GM04503 (cell line): ENCODE data around the gene S100A5.
A peak's percentile ranks its signal among the peaks of the same experiment; 100 is the strongest.
"Not testable (repeated sequence)": the region's sequence is repeated elsewhere in the genome, so short reads cannot be mapped to it uniquely, and the experiment has no call there.

Experiments
- DNase-seq: peaks from one replicate; pipeline ENCODE4 v3.0.0-alpha.2; 2012; ENCODE audit warnings: low read depth

Gene S100A5

DNA sequence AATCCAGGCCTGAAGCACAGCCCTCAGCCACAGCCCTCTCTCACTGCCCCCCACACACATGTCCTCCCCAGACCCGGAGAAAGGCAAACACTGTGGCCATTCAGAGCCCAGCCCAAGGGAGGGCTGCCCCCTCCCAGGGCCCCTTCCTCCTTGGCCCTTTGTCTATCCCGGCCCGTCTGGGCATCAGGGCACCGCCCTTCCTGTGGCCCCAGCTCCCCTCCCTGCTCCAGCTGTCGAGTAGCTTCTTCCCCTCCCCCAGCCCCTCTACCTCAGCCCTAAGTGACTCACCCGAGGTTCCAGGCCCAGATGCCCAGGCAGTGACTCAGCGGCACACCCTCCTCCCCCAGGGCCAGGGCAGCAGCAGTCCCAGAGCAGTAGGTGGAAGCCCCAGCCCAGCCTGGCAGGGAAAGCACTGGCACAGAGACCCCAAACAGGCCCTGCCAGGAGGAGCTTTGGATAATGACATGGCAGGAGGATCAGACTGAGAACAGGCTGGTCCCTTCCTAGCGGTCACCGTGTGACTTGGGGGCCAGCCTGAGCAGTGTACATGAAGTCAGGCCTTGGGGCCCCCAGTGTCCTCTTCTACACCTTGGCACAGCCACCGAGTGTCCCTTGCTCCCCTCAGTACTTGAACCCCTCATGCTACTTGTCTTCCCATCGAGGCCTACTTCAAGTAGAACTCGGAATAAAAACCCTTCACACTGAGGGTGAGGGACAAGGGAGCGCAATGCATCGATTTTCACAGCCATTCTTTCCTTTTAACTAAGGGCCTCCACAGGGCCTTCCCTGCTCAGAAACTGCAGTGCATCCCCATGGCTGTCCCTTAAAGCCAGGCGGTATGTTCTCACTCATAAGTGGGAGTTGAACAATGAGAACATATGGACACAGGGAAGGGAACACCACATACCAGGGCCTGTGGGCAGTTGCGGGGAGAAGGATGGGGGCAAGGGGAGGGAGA, 26.0 kb upstream of the S100A5 start:
- DNase-seq: peak; percentile 92

GRCh38 chr1:153565529-153566374, 25.0 kb upstream of the S100A5 start, which contains the start of gene S100A2:
Gene S100A2 (minus strand): TSS chr1:153565844. CDS start chr1:153563877, 1,967 bp downstream.
- DNase-seq: peak; percentile 72

- no peak for DNase-seq
These were observed 23.3 kb upstream of the S100A5 start for GRCh38 chr1:153563991-153564390.

GRCh38 chr1:153563483-153563901, 22.8 kb upstream of the S100A5 start:
- DNase-seq: no peak

GRCh38 chr1:153562021-153562420, 21.3 kb upstream of the S100A5 start:
- not testable (repeated sequence) for DNase-seq

DNA sequence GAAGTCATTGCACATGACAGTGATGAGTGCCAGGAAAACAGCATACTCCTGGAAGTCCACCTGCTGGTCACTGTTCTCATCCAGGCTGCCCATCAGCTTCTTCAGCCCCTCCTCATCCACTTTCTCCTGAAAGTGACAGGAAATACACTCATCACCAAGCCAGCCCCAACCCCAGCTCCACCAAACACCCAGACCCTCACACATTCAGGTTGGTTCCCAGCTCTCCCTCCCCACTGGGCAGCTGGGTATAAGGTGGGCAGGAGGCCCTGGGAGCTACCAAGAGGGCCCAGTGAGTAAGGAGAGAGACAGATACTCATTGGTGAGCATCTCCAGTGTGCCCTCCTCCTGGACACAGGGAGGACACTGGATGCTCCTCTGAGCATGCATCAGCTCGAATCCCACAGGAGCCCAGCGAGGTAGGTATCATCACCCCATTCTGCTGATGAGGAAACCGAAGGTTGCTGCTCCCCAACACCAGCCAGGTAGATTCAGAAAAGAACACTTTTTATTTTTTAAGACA, 20.8 kb upstream of the S100A5 start:
- no peak for DNase-seq

- DNase-seq: no peak
These were observed 20.2 kb upstream of the S100A5 start for GRCh38 chr1:153560771-153561465.

DNA sequence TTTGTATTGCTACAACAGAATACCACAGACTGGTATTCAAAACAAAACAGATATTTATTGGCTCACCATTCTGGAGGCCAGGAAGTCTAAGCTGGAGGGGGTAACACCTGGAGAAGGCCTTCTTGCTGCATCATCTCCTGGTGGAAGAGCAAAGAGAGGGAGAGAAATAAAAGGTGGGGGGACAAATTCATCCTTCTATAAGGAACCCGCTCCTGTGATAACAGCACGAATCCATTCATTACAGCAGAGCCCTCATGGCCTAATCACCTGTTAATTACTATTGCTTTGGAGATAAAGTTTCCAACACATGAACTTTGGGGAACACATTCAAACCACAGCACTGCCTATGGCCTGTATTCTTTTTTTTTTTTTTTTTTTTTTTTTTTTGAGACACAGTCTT, 19.5 kb upstream of the S100A5 start:
- DNase-seq: no peak

GRCh38 chr1:153557877-153558276, 17.1 kb upstream of the S100A5 start:
- no peak for DNase-seq

GRCh38 chr1:153556348-153556747, 15.6 kb upstream of the S100A5 start:
- no peak for DNase-seq

DNA sequence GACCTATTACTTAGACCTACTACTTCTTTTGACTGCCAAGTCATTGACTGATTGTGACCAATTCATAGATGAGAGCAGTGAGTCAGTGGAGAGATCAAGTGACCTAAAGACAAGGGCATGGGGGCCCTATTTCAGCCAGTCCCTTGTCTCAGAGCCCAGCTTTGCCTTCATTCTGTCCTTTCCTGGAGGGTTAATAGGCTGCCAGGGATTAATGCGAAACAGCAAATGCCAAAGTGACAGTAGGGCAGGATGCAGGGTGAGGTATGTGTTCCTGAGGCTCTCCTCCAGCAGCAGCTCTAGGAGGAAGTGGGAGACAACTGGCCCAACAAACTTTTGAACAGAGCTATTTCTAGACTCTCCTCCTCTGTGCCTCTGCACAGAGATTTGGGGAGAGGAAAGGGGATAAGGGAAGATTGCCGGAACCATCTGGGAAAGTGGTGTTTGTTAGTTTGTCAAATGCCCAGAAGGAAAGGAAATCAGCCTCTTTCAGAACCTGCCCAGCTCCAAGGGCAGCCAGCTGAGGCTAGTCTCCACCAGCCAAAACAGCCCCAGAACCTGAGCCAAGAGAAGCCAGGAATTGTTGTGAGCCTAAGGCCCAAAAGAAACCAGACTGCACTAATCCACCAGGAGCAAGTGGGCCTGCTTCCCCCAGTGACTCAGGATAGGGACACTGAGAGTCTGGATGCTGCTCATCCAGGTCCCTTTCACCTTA, 13.3 kb upstream of the S100A5 start:
- DNase-seq: no peak

GRCh38 chr1:153553096-153553495, 12.4 kb upstream of the S100A5 start:
- DNase-seq: no peak

DNA sequence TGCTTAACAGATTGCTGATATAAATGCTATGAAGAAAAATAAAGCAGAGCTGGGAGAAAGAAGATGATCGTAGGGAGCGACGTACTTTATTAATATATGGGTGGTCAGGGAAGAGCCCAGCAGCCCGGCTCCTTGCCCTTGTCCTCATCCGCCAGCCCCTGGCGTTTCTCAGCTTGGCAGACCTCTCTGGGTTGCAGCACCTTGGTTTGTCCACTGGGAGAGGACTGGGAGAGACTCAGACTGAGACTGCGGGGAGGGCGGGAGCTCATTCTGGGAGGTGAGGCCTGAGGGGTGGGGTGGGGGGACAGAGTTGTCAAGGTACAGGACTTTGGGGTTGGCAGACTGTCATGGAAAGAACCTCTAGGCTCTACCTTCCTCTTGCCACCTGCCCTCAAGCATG, 11.6 kb upstream of the S100A5 start:
- DNase-seq: no peak

- no peak for DNase-seq
These were observed 10.2 kb upstream of the S100A5 start for GRCh38 chr1:153550827-153551500.

- no peak for DNase-seq
These were observed 9.6 kb upstream of the S100A5 start for GRCh38 chr1:153550398-153550758.

- no peak for DNase-seq
These were observed 9.1 kb upstream of the S100A5 start for GRCh38 chr1:153549741-153550397.

DNA sequence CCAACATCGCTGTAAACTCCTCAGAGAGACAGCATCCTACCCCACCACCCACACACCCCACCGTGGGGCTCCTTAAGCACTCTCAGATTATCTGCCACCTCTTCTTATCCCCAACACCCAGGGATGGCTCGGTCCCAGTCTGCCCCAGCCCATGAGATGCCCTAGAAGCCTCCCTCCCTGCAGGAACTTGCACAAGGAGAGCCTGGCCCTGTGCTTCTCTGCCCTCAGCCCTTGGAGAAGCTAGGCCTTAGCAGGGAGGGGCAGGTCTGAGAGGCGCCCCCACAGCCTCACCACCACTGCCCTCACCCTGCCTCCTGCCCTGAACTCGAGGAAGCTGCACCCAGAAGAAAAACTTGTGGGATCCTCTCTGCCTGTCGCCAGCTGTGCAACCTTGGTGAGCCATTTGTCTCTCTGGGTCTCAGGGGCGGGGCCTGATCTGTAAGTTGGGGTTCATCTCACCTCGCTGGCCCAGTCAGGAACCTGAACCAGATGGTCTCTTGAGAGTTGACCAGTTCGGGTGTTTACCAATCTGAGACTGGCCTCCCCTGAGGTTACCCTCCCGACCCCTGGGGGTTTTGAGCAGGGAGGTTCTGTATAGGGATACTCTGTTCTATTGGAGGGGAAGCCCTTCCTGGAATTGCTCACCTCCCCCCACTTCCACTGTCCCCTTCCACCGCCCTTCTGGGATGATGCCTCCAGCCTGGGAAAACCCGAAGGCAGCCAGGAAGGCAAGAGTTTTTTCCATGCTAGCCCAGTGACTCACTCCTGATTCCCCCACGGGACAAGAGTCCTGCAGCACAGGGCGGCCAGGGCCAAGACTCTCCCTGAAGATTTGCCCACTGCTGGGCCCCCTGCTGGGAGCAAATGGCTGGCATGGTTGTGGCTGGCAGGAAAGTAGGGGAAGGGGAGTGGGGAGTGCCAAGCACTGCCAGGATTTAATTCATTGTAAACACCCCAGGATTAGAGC, 8.3 kb upstream of the S100A5 start, which contains the start of gene S100A3:
S100A3 (minus strand) TSS at position 537 of the 967 bp plus-strand sequence. CDS start 773 bp downstream, outside the sequence.
- peak; percentile 87 for DNase-seq
